Natural killer cell (primary cell): ENCODE measurements around the gene SLC38A7. TPM values are rescaled to one million over a fixed set of nuclear protein-coding genes. Genes with fewer than 3 reads are reported as not detected.
"Not testable (repeated sequence)": the region's sequence is repeated elsewhere in the genome, so short reads cannot be mapped to it uniquely, and the experiment has no call there.

Source experiments
- ATAC-seq, 3 donors: fragments of 150-1000 bp in 2 of 3; fragments of 200-7000 bp in 1 of 3; cut with Tn5 transposase; 1 replicate in 1 of 3; 2 replicates in 2 of 3; pipeline ENCODE4 v1.10.0; 2021; ENCODE audit warnings: mild to moderate bottlenecking in 2 of 3, moderate library complexity in 2 of 3
- DNase-seq, 2 donors: peaks; one replicate each; pipeline versions ENCODE4 v3.0.0 to v3.0.0-alpha.2; 2013 to 2021; ENCODE audit warnings: mixed read lengths in 1 of 2
- H3K27ac ChIP-seq: one replicate; pipeline ENCODE4 v1.5.1; 2013; ENCODE audit warnings: mild to moderate bottlenecking, low read length
- H3K27me3 ChIP-seq: one replicate; pipeline ENCODE4 v1.6.1; 2013; ENCODE audit warnings: low read length; ENCODE audit not compliant: control insufficient read depth, insufficient read depth
- H3K36me3 ChIP-seq: one replicate; pipeline ENCODE4 v1.6.1; 2013; ENCODE audit warnings: low read length; ENCODE audit not compliant: control insufficient read depth, insufficient read depth
- H3K4me1 ChIP-seq: one replicate; pipeline ENCODE4 v1.6.1; 2013; ENCODE audit warnings: low read length; ENCODE audit not compliant: control insufficient read depth, insufficient read depth
- H3K4me3 ChIP-seq: one replicate; pipeline ENCODE4 v1.5.1; 2013; ENCODE audit warnings: low read length
- H3K9me3 ChIP-seq: one replicate; pipeline ENCODE4 v1.6.1; 2013; ENCODE audit warnings: low read length; ENCODE audit not compliant: control insufficient read depth, insufficient read depth
- H3K27ac Mint-ChIP-seq, 2 donors: one replicate each; pipeline ENCODE4 v1.8.0; 2022; ENCODE audit warnings: mild to moderate bottlenecking in 2 of 2, mixed read lengths in 2 of 2, moderate library complexity in 1 of 2
- H3K27me3 Mint-ChIP-seq, 2 donors: one replicate each; pipeline ENCODE4 v1.8.0; 2022; ENCODE audit warnings: low read depth in 2 of 2, mixed read lengths in 2 of 2
- H3K36me3 Mint-ChIP-seq: one replicate; pipeline ENCODE4 v1.8.0; 2022; ENCODE audit warnings: mixed read lengths
- H3K4me1 Mint-ChIP-seq, 2 donors: one replicate each; pipeline ENCODE4 v1.8.0; 2022; ENCODE audit warnings: mixed read lengths in 2 of 2
- H3K4me3 Mint-ChIP-seq: one replicate; pipeline ENCODE4 v1.8.0; 2022; ENCODE audit warnings: mild to moderate bottlenecking, moderate library complexity, mixed read lengths
- H3K9me3 Mint-ChIP-seq, 2 donors: one replicate each; pipeline ENCODE4 v1.8.0; 2022; ENCODE audit warnings: mixed read lengths in 2 of 2
- CTCF ChIP-seq: fragments of 200-600 bp; IDR thresholded peaks from one replicate; pipeline ENCODE4 v1.8.0; 2022; ENCODE audit warnings: antibody characterized with exemption
- WGBS: methylation state at CpG from one replicate; pipeline ENCODE4 v1.1.7; 2013; ENCODE audit warnings: missing lambda C conversion rate; ENCODE audit not compliant: insufficient coverage; 5-methylcytosine and 5-hydroxymethylcytosine counted together
- intact Hi-C: fragments of 100-400 bp; cut with micrococcal nuclease; formaldehyde crosslinking; loops from one replicate; pipeline ENCODE4 v1.14.2; 2022
- total RNA-seq, 4 donors: library from RNA; stranded (reverse); fragments of 120-200 nt in 1 of 4; gene quantifications; one replicate each; pipeline versions ENCODE4 v1.2.3 to v1.2.4, GENCODE V29; 2013 to 2022

The SLC38A7 gene
- total RNA-seq, 3 donors from 2014 or later (not counting 1 experiment from before 2014, with no cell fraction given): 9.2 to 16.9 (median 14.1) TPM

- DNase-seq (no peak), ATAC-seq (no peak)
- Mint-ChIP-seq H3K4me3 (no peak overlapping the region), H3K36me3 (no peaks in the 10 kb centered on the region), H3K4me1 (no peaks in the 10 kb centered on the region), H3K9me3 (peaks cover 0 to 2% of the 10 kb centered on the region in 2 donors), H3K27ac (no peak overlapping the region), H3K27me3 (peaks cover 9 to 13% of the 10 kb centered on the region in 2 donors)
- WGBS: no CpG with 5 or more reads among the region's 1 CpG
- Histone ChIP-seq H3K4me1 (no peaks in the 10 kb centered on the region), H3K27ac (no peak overlapping the region), H3K36me3 (no peaks in the 10 kb centered on the region), H3K9me3 (no peaks in the 10 kb centered on the region), H3K4me3 (no peak overlapping the region), H3K27me3 (no peaks in the 10 kb centered on the region)
- intact Hi-C loops: no loop called here
- TF ChIP-seq CTCF: no peak
These were observed 7.9 kb upstream of the SLC38A7 start for GRCh38 chr16:58692450-58692849.

GRCh38 chr16:58686985-58687706 lies 2.6 kb upstream of the SLC38A7 start:
- WGBS: 82% methylated on average over 7 of the region's 8 CpGs

GRCh38 chr16:58685084-58685449 lies 497 bp upstream of the SLC38A7 start:
- no peak for TF ChIP-seq CTCF
- no peaks in the 10 kb centered on the region for H3K36me3 Mint-ChIP-seq
- H3K4me1 ChIP-seq: peaks cover 19% of the 10 kb centered on the region
- H3K9me3 ChIP-seq: no peaks in the 10 kb centered on the region
- ATAC-seq (no peak), DNase-seq (no peak)
- H3K4me3 Mint-ChIP-seq: peak overlapping the region; percentile 91
- peaks cover 17 to 25% of the 10 kb centered on the region in 2 donors for H3K4me1 Mint-ChIP-seq
- no peak overlapping the region for H3K4me3 ChIP-seq
- H3K27ac ChIP-seq: no peak overlapping the region
- no peaks in the 10 kb centered on the region for H3K9me3 Mint-ChIP-seq
- peaks cover 0 to 3% of the 10 kb centered on the region in 2 donors for H3K27me3 Mint-ChIP-seq
- WGBS: 96% methylated on average over 6 of the region's 6 CpGs
- no peaks in the 10 kb centered on the region for H3K27me3 ChIP-seq
- no peaks in the 10 kb centered on the region for H3K36me3 ChIP-seq
- peak overlapping the region in 1 of 2 donors; percentile 88 for H3K27ac Mint-ChIP-seq
- intact Hi-C loops: no loop called here

More at GRCh38 chr16:58686985-58687706, 2.6 kb upstream of the SLC38A7 start:
- H3K27me3 ChIP-seq, intact Hi-C loops, H3K36me3 ChIP-seq, ATAC-seq, H3K27ac Mint-ChIP-seq, H3K36me3 Mint-ChIP-seq, H3K9me3 ChIP-seq, H3K4me3 ChIP-seq, DNase-seq, H3K9me3 Mint-ChIP-seq, H3K27ac ChIP-seq: not testable (repeated sequence)
- peaks cover 17 to 20% of the 10 kb centered on the region in 2 donors for H3K4me1 Mint-ChIP-seq
- peaks cover 6 to 13% of the 10 kb centered on the region in 2 donors for H3K27me3 Mint-ChIP-seq
- peak overlapping the region; percentile 63 for H3K4me3 Mint-ChIP-seq
- peaks cover 19% of the 10 kb centered on the region for H3K4me1 ChIP-seq

- H3K9me3 ChIP-seq: no peaks in the 10 kb centered on the region
- Mint-ChIP-seq H3K4me3 (peak overlapping the region; percentile 91), H3K36me3 (no peaks in the 10 kb centered on the region), H3K4me1 (peaks cover 17 to 25% of the 10 kb centered on the region in 2 donors), H3K27ac (peak overlapping the region; percentile 34 to 88), H3K27me3 (peaks cover 0 to 3% of the 10 kb centered on the region in 2 donors), H3K9me3 (no peaks in the 10 kb centered on the region)
- H3K4me1 ChIP-seq: peaks cover 19% of the 10 kb centered on the region
- H3K36me3 ChIP-seq: peaks cover 4% of the 10 kb centered on the region
- 17% methylated on average over 3 of the region's 3 CpGs for WGBS
- no peak for TF ChIP-seq CTCF
- peak overlapping the region; percentile 14 for H3K27ac ChIP-seq
- H3K4me3 ChIP-seq: peak overlapping the region; percentile 94
- peak in 1 of 3 donors; percentile 14 for ATAC-seq
- no peak for DNase-seq
- intact Hi-C loops: no loop called here
- no peaks in the 10 kb centered on the region for H3K27me3 ChIP-seq
These were observed 593 bp downstream of the SLC38A7 start for GRCh38 chr16:58684001-58684353.
